Measurements from ENCODE around the gene BRD4.

The BRD4 gene

DNA sequence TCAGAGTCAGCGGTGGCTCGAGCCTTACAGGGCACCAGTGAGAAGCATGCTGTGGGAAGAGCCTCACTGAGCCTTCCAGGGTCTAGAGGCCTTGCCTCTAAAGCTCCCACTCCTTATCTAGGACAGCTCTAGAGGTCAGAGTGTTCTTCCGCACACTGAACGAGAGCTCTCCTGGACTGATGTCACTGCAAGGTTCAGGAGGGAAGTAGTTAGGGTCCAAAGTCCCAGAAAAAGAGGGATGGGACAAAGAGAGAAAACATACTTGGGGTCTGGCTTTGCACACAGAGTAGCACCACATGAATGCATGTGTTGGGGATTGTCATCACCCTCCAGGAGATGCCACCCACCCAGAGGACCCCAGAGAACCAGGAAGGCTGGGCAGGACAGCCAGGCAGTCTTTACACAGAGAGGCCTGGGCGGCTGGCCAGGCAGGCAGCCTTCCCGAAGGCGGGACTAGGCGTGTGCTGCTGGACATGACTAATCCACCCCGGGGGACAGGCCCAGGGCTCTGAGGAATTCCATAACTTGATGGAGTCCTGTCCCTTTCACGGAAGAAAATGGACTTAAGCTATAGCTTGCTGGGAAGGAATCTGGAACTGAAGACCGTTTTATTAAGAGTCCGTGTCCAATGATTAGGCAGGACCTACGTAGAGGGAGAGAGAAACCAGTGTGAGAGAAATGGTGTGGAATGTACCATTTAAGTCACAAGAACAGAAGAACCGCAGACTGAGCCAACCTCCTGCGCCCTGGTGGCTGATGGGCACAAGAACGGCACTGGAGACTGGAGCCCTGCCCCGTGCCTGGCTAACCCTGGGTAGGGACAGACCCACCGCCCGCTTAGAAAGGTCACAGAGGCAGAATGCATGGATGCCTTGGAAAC is 83.5 kb downstream of the BRD4 start:
- DNase-seq (ENCODE audit: low read depth): no peak

DNA sequence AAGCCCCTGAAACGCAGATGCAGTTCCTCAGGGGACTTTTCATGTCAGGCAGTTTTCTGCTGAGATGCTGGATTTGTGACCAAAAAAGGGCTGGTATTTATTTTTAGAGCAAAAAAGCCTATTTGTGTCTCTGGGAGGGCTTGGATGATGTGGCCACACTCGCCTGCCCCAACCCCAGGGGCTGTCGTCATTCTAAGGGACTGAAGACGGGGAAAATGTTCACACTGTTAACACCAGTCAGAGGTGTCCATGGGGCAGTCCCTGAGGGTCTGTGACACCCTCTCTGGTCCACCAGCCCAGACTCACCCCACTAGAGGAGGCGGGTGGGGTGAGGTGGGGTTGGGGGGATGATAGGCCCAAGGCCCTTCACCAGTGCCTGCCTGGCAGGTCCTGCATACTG is 84.2 kb downstream of the BRD4 start:
- DNase-seq (ENCODE audit: low read depth): no peak

DNA sequence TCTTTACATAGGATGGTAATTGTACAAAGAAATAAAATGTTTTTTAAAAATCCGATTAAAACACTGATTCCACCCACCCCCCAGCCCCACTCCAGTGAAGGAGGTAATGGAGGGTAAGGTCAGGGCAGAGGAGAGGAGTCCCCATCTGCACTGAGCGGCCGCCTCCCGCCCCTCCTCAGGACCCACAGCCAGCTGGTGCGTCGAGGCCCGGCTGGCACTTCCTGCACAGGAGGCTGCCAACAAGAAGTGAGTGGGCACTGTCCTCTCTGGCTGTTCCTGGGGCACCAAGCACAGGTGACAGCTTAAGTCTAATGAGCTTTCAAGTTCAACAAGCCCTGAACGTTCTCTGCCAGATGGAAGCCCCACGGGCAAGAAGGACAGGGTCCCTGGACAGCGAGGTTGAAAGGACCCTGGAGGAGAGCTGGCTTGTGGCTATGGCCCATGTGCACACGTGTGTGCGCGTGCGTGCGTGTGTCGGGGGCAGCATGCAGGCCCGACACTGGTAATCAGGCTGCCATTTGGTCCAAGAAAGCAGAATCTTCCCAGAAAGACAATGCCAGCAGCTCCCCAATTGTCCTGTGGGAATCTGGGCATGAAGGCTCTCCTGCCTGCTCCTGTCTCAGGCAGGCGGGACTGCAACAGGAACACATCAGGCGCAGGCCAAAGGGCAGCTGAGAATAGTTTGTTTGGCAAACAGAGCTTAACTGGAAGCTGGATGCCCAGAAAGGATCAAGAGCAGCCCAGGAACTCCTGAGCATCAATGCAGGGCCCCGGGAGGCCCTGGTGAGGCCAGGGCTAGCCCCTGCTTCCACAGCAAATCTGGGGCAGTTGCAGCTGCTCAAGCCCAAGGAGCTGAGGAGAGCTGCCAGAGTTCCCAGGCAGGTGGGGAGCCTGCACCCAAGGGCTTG is 85.0 kb downstream of the BRD4 start:
- no peak for DNase-seq (ENCODE audit: low read depth)

DNA sequence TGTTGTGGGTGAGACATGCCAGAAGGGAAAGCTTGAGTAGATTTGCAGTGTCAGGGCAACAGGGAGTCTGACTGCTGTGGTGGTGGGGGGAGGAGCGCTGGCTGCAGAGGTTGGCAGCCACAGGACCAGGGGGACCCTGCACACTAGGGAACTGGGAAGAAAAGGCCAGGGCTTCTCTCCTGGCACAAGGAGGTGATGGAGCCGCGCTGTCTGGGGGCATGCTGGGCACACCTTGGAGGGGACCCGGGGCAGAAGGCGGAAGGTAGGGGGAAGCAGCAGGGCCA is 86.2 kb downstream of the BRD4 start:
- DNase-seq (ENCODE audit: low read depth): no peak

DNA sequence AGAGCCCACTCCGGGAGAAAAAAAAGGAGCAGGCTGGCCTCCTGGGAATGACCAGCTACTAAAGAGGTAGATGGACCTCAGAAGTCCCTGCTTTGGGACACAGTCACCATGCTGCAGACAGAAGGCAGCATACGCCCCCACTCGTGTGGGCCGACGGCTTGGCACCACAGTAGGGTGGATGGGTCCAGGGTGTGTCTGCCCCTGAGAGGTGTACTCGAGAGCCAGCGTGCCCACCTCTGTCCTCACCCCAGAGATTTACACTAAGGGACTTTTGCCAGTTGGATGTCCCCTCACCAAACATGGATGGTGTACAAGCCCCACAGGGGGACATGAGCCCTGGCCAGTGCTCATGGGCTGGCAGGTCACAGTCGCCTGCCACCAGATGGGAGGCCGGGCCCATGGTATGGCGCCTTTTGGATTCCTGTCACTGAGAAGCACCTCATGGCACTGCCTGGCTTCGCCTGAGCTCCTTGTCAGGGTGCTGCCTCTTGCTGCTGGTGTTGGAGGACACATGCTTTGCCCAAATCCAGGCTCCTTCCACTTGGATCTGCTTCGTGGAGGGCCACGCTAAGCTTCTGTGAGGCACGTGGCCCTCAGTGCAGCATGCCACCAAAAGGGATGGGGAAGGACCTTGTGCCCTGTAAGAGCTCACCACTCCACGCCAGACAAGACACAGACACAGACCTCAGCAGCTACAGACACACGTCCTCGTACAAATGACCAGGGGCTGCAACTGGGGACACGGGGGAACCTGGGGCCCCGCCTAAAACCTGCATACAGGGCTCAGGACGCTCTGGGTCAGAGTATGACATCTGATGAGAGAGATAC is 86.8 kb downstream of the BRD4 start:
- no peak for DNase-seq (ENCODE audit: low read depth)

DNA sequence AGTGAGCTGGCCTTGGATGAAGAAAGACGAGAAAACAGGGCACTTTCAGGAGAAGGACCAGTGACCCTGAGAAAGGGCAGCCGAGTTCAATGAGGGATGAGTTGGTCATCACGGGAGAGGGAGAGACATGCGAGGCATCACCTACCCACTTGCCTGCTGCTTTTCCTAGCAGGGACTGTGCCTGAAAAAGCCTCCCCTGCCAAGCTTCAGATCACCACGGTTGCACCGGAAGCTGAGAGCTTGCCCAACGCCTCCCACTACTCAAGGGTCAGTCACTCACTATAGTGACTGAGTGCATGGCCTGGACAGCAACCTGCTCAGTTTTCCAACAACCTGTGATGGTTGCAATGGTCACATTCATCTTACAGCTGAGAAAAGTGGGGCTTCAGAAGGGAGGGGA is 87.5 kb downstream of the BRD4 start:
- DNase-seq (ENCODE audit: low read depth): no peak

DNA sequence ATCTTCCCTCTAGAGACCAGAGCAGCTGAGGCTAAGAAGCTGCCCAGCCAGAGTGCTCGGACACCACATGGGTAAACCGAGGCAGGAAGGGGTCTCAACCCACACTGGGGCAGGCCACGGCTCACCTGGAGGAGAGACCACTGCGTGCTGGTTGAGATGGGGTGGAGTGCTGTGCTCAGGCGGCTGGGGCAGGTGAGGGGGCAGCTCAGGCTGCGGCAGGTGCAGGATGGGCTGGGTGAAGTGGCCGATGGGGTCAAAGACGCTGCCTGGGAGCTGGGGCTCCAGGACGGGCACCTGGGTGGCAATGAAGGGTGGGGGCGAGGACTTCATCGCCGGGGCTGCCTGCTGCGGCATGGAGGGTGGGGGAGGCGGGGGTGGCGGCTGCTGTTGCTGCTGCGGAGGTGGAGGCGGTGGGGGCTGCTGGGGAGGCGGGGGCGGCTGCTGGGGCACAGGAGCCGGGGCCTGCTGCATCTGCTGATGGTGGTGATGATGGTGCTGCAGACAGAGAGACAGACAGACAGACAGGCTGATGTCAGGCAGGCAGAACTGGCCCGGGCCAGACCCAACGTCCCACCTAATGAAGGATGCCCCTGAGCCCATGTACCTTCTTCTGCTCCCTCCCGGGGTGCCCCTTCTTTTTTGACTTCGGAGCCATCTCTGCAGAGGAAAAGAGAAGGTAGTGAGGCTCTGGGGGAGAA is 88.1 kb downstream of the BRD4 start:
- DNase-seq (ENCODE audit: low read depth): no peak

DNA sequence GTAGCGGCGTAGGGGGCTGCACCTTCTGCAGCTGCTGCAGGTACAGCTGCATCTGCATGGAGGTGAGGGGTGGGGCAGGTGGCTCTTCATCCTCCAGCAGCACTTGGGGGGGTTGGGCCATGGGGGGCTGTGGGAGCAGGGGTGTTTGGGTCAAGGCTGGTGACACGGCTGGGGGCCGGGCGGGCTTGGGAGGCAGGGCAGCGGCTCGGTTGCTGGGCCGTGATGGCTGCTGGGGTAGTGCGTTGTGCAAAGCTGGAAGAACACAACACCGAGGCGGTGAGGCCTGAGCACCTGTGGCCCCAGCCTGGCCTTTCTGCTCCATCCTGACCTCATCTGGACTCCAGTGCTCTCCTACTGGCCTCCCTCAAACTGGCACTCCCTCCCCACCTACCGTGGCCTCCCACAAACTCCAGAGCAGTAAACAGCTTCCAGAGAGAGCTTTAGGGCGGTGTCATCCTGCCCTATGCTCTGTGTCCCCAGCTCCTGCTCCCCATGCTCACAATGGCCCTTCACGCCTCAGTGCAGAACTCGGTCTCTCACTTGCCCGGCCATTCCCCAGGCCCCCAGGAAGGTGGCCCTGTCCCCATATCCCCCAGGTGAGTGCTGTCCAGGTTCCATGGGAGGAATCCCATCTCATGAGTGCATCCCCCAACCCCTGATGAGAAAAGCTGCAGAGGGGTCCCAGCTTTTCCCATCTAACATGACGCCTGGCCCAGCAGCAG is 88.9 kb downstream of the BRD4 start:
- no peak for DNase-seq (ENCODE audit: low read depth)

DNA sequence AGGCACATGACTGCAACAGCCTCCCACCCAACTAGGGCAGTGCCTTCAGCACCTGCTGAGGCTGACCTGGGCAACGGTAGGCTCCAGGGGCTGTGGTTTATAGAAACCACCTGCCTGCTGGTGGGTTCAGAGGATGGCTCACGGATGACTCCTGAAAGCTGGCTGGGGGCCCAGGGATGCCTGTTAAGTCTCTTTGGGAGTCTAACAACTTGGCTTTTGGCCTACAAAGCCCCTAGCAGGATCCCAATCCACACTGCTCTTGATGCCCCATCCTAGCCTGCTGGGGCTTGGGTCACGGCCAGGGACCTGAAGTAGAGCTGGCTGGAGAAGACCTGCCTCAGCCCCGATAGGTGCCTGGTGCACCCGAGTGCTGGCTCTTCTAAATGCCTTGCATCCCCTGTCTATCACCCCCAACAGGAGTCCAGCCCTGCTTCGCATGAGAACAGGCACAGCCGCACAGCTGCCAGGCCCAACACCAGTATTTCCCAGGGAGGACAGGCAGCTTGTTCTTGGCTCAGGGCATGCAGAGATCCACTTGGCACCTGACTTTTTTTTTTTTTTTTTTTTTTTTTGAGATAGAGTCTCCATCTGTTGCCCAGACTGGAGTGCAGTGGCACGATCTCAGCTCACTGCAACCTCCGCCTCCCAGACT is 91.0 kb downstream of the BRD4 start:
- DNase-seq (ENCODE audit: low read depth): no peak

DNA sequence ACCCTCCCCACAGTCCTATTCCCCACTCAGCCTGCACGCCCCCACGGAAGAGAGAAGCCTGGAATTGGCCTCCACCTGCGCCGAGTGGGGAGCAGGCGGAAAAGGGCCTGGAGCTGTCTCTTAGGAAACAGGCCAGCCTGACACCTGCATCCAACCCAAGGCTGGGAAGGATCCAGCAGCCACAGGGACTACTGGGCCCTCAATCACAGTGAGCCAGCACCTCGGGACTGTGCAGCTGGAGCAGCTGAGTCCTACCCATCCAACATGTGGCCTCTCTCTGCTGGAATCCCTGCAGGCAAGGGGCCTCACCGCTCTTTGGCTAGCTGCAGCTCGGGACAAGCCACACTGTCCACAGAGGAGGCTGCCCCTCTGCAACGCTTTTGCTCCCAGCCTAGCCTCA is 91.8 kb downstream of the BRD4 start:
- DNase-seq (ENCODE audit: low read depth): no peak

DNA sequence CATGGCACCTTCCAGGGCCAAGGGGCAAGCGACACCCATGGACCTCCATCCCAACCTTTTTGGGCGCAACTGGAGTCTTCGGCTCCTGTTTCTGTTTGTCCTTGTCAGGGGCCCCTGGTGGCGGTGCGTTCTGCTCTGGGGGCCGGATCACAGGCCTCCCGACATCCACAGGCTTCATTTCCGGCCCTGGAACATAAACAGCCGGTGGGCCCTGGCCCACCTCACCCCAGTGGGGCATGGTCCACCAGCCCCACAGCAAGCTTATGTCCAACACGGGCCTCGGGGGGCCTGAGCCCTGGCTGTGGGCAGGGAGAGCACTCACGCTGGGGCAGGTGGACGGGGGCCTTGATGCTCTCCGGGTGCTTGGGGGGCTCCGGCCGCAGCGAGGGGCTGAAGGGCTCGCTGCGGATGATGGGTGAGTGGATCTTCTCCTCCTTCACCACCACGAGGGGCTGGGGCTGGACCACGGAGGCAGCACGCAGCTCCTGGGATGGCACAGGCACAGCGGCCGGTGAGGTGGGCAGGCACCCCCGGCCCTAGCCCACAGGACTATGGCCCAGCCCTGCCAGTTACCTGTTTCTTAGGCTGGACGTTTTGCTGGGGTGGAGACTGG is 92.9 kb downstream of the BRD4 start:
- no peak for DNase-seq (ENCODE audit: low read depth)

DNA sequence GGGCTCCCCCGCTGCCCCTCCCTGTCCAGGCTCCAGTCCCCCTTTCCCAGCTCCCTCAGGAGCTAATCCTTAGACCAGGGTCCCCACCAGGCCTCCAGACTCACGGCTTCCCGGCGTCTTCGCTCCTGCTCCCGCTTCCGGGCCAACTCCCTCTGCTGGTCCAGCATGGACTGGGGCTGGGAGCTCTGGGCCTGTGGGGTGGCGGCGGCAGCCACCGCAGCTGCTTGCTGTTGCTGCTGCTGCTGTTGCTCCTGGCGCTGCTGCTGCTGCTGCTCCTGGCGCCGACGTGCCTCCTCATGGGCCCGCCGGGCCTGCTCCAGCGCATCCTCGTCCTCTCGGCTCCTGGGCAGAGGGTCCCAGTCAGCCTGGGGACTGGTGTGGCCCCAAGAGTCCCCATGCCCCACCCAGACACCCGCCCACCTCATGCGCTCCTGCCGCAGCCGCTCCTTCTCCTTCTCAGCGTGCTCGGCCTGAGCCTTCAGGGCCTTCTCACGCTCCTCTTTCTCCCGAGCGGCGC is 93.6 kb downstream of the BRD4 start:
- no peak for DNase-seq (ENCODE audit: low read depth)

DNA sequence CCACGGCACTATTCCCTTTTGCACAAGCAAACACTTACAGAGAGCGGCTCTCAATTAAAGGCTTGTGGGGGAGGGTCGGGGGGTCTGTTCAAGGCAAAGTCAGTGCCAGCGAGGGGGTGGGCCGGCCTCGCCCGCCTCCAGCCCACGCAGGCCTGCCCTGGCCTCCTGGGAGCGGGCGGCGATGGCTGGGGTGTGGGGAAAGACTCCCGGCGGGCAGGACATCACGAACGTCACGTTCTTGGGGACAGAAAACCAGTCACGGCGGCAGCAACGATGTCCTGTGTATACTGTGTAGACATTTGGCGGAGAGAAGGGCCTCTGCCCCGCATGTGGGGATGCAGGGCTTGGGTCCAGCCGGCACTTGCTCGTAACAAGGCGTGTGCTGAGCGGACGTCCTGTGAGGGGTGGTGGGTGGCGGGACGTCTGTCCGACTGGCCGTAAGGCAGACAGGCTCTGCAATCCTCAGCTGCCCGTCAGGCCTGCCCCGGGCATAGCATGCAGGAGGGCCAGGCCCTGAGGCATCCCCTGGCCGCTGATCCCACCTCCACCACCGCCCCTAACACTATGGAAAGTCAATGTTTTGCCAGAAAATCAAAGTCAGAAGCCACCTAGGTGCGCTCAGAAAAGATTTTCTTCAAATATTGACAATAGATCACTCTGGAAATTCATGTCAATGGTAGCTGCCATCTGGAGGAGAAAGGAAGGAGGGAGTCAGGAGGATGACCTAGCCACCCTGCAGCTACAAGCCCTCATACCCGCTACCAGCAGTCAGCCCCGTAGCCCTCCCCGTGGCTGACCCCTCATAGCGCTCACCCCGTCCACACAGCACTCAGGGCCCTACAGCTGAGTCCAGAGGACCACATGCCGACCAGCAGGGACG is 94.3 kb downstream of the BRD4 start:
- no peak for DNase-seq (ENCODE audit: low read depth)

DNA sequence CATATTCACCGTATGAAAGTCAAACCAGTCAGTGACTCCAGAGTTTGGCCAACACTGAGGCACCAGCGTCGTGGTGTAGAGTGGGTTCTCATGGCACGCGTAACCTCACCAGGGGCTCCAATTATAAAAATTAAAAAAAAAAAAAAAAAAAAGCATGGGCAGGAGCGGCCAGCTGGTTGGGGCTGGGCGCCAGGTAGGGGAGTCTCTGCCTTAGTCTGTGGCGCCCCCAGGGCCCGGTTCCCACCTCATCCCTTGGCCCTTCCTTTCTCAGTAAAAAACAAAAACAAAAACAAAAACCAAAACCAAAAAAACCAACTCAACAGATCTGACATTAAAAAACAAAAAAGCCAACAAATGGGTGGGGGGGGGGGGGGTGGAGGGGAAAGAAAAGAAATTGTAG is 95.5 kb downstream of the BRD4 start:
- DNase-seq (ENCODE audit: low read depth): no peak

DNA sequence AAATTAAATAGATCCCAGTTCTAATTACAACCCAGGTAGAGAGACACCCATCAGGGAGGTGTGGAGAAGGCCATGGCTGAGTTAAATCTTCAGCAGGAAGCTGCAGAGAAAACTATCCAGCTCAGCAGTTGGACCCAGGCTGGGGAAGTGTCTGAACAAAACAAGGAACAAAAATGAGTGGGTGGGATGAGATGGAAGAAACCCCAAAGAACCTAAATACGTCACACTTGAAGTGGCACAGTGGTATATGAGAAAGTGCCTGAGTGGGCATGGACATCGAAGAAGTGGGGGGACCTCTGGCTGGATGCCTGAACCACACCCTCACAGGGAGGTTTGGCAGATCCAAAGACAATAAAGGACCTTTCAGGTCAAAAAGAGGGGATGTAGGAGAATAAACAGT is 96.6 kb downstream of the BRD4 start:
- DNase-seq (ENCODE audit: low read depth): no peak

DNA sequence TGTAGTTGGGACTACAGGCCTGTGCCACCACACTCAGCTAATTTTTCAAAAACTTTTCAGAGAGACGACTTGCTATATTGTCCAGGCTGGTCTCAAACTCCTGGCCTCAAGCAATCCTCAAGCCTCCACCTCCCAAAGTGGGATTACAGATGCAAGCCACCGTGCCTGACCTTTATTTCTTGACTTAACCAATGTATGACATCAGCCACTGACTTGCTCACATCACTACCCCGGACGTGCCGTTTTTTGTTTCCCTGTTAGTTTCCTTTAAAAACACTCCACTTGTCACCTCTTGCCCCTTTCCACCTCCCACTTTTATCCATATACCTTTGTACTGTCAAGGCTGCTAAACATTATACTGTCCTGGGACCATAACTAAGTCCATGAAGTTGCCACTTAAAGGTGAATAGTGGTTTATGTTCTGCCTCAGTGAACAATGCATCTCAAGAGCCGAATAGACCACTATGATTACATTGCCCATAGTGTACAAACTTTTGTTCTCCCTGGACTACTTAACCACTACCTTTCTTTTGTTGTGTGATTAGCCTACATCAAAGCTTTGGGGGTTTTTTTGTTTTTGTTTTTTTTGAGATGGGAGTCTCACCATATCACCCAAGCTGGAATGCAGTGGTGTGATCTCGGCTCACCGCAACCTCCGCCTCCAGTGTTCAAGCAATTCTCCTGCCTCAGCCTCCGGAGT is 97.8 kb downstream of the BRD4 start:
- DNase-seq (ENCODE audit: low read depth): no peak

DNA sequence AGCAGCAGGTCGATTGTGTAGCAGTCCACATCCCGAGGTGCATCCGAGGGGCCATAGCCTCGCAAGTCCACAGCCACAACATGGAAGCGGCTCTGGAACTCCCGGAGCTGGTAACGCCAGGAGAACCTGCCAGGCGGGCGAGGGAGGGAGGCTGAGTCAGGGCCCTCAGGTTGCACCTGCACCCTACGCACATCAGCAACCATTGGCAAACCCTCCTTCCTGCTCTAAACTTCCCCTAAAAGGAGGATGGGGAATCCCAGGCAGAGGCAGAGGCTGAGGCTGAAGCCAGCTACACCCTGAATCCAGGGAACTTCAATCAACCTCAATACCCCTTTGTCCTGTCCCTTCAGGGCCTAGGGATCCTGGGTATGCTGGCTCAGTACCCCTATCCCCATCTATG is 101.1 kb downstream of the BRD4 start:
- no peak for DNase-seq (ENCODE audit: low read depth)

DNA sequence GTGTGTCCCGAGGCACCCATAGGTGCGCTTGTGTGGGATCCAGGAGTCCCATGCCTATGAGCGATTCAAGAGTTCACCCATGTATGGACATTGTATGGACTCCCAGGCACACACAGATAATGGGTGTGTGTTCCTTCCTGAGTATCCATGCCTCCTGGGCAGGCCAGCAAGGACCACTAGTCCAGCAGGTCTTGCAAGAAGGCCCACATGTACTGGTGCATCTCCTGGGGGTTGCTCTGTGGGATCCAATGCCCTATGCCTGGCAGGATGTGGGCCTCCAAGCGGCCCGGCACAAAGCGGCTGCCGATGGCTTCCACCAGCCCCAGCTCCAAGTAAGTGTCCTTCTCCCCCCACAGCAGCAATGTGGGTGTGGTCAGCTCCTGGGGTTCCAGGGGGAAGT is 105.1 kb downstream of the BRD4 start:
- no peak for DNase-seq (ENCODE audit: low read depth)

Measured in CMK (cell line).